ENCODE results near the gene SP140.

DNA sequence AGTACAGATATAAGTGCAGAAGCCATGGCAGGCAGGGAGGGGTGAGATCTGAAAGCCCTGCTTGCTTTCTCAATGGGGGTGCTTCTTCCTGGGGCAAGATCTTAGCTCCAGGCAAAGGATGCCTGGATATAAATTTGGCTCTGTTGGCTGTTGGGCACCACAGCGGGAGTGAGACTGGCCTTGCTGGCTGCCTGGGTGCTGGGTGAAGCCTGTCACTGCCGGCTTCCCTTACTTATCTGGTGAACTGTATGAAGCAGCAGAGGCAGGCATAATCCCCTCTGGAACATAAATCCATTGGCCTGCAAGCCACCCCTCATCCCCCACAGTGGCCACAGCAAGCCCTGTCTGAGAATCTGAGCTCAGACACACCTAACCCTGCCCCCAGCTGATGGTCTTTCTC lies 74.1 kb downstream of the SP140 start:
- TF ChIP-seq POLR2AphosphoS5 (IDR thresholded peaks at IDR 0.05; ENCODE audit: low read depth, low read length) (no peak), SIN3A (IDR thresholded peaks at IDR 0.05; ENCODE audit: borderline replicate concordance, insufficient read depth, low read depth, low read length) (no peak)
- TF ChIP-seq, protein P1, sequence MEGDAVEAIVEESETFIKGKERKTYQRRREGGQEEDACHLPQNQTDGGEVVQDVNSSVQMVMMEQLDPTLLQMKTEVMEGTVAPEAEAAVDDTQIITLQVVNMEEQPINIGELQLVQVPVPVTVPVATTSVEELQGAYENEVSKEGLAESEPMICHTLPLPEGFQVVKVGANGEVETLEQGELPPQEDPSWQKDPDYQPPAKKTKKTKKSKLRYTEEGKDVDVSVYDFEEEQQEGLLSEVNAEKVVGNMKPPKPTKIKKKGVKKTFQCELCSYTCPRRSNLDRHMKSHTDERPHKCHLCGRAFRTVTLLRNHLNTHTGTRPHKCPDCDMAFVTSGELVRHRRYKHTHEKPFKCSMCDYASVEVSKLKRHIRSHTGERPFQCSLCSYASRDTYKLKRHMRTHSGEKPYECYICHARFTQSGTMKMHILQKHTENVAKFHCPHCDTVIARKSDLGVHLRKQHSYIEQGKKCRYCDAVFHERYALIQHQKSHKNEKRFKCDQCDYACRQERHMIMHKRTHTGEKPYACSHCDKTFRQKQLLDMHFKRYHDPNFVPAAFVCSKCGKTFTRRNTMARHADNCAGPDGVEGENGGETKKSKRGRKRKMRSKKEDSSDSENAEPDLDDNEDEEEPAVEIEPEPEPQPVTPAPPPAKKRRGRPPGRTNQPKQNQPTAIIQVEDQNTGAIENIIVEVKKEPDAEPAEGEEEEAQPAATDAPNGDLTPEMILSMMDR (IDR thresholded peaks at IDR 0.05) = no peak
- TF ChIP-seq, protein P2, sequence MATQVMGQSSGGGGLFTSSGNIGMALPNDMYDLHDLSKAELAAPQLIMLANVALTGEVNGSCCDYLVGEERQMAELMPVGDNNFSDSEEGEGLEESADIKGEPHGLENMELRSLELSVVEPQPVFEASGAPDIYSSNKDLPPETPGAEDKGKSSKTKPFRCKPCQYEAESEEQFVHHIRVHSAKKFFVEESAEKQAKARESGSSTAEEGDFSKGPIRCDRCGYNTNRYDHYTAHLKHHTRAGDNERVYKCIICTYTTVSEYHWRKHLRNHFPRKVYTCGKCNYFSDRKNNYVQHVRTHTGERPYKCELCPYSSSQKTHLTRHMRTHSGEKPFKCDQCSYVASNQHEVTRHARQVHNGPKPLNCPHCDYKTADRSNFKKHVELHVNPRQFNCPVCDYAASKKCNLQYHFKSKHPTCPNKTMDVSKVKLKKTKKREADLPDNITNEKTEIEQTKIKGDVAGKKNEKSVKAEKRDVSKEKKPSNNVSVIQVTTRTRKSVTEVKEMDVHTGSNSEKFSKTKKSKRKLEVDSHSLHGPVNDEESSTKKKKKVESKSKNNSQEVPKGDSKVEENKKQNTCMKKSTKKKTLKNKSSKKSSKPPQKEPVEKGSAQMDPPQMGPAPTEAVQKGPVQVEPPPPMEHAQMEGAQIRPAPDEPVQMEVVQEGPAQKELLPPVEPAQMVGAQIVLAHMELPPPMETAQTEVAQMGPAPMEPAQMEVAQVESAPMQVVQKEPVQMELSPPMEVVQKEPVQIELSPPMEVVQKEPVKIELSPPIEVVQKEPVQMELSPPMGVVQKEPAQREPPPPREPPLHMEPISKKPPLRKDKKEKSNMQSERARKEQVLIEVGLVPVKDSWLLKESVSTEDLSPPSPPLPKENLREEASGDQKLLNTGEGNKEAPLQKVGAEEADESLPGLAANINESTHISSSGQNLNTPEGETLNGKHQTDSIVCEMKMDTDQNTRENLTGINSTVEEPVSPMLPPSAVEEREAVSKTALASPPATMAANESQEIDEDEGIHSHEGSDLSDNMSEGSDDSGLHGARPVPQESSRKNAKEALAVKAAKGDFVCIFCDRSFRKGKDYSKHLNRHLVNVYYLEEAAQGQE (IDR thresholded peaks at IDR 0.05; ENCODE audit: insufficient read depth in 1 of 2, low read depth in 2 of 2, low read length in 1 of 2) = no peak
